NCI-H146 treated with DMSO at 0.1 percent for 48 hours (cell line): Measurements from ENCODE around the gene FH.
A peak's percentile ranks its signal among the peaks of the same experiment; 100 is the strongest.

Source experiments
- DNase-seq: peaks from one replicate; lab custom pipeline; 2025; ENCODE audit not compliant: unreplicated experiment; lab: John Stamatoyannopoulos, UW

Gene FH

GRCh38 chr1:241525026-241525425 lies 5.5 kb upstream of the FH start:
- no peak for DNase-seq

GRCh38 chr1:241521718-241522117 lies 2.2 kb upstream of the FH start:
- DNase-seq, result no peak

- DNase-seq, result no peak
These were observed 518 bp upstream of the FH start for GRCh38 chr1:241520080-241520465.

- DNase-seq, result no peak
These were observed 863 bp downstream of the FH start for GRCh38 chr1:241518476-241519307.

- DNase-seq, result no peak
These were observed 6.2 kb downstream of the FH start for GRCh38 chr1:241513378-241513777.

GRCh38 chr1:241507189-241507863 lies 12.2 kb downstream of the FH start:
- DNase-seq, result no peak

- DNase-seq, result no peak
These were observed 16.1 kb downstream of the FH start for GRCh38 chr1:241503444-241503843.

- DNase-seq, result peak; percentile 17
These were observed 19.6 kb downstream of the FH start for GRCh38 chr1:241499910-241500309.

- DNase-seq, result no peak
These were observed 23.8 kb downstream of the FH start for GRCh38 chr1:241495741-241496140.

GRCh38 chr1:241488739-241489138 lies 30.8 kb downstream of the FH start:
- DNase-seq, result no peak

- peak; percentile 52 for DNase-seq
These were observed 34.0 kb downstream of the FH start for GRCh38 chr1:241485554-241485992.

GRCh38 chr1:241485145-241485544 lies 34.4 kb downstream of the FH start:
- DNase-seq, result no peak

GRCh38 chr1:241482761-241483250 lies 36.7 kb downstream of the FH start:
- DNase-seq, result no peak

GRCh38 chr1:241479294-241479693 lies 40.3 kb downstream of the FH start:
- DNase-seq, result no peak

- no peak for DNase-seq
These were observed 43.9 kb downstream of the FH start for GRCh38 chr1:241475671-241476070.

- DNase-seq, result no peak
These were observed 46.5 kb downstream of the FH start for GRCh38 chr1:241473026-241473425.

GRCh38 chr1:241470908-241471590 lies 48.5 kb downstream of the FH start:
- no peak for DNase-seq

GRCh38 chr1:241470361-241470760 lies 49.2 kb downstream of the FH start:
- no peak for DNase-seq

- DNase-seq, result no peak
These were observed 53.9 kb downstream of the FH start for GRCh38 chr1:241465673-241466072.

GRCh38 chr1:241464985-241465384 lies 54.6 kb downstream of the FH start:
- no peak for DNase-seq

- no peak for DNase-seq
These were observed 57.2 kb downstream of the FH start for GRCh38 chr1:241462391-241462790.
